GM18951 (cell line): Measurements from ENCODE around the gene CDK14.

Source experiments
- POLR2A ChIP-seq: IDR thresholded peaks from 4 replicates; pipeline ENCODE4 v1.6.1; 2011; ENCODE audit warnings: mild to moderate bottlenecking; ENCODE audit not compliant: insufficient read length, insufficient read depth; ENCODE audit errors: extremely low read depth
- in situ Hi-C: fragments of 300-500 bp; cut with MboI; formaldehyde crosslinking; loops from one replicate; pipeline ENCODE4 v1.12.0; 2022; ENCODE audit warnings: low sequenced_read_pairs, mixed read lengths, inconsistent platforms; ENCODE audit not compliant: unreplicated experiment

CDK14 gene

DNA sequence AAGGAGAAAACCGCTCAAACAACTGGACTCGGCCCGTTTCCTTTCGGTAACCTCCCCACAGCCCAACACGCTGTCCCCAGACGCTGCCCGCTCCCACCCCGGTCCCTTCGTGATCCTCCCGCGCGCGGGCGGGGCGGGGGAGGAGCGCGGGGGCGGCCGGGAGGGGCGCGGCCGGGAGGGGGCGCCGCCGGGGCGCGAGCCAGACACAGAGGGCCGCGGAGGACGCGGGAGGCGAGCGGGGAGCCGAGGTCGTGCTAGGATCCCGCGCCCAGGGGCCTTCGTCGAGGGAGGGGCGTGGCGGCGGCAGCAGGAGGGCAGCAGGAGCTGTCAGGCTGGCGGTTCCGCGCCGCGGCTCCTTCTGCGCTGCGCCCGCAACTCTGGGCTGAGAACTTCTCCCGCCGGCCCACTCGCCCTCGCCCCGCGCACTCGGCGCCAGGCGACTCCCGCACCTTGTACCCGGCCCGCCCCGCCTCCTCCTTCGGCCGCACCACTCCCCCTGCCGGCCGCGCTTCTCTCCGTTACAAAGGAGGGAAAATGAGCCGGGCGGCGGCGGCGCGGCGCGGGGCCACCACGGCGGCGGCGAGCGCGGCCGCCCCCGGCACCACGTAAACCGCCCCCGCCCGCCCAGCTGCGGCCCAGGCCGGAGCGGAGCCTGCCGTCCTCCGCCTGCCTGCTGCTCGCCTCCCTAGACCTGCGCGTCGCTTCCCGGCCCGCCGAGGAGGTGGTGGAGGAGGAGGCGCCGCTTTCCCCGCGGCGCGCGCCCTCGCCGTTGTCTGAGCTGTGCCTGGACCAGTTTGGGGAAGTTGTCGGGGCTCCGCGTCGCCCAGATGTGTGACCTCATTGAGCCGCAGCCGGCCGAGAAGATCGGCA, at the start of gene CDK14:
TSS of gene CDK14 (plus strand) at position 521 of the 870 bp plus-strand sequence. CDS start at position 828, 307 bp downstream.
- TF ChIP-seq POLR2A, result peak; percentile 48
- in situ Hi-C loops, result no loop called here

DNA sequence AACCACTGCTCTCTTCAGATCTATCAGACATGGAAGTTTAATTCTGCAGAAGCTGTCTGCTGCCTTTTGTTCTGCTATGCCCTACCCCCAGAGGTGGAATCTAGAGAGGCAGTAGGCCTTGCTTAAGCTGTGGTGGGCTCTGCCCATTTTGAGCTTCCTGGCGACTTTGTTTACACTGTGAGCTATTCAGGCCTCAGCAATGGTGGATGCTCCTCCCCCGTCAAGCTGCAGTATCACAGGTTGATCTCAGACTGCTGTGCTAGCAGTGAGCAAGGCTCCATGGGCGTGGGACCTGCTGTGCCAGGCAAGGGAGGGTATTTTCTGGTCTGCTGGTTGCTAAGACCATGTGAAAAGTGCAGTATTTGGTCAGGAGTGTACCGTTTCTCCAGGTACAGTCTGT, 45.1 kb upstream of the CDK14 start:
- in situ Hi-C loops, result no loop called here
- no peak for TF ChIP-seq POLR2A

DNA sequence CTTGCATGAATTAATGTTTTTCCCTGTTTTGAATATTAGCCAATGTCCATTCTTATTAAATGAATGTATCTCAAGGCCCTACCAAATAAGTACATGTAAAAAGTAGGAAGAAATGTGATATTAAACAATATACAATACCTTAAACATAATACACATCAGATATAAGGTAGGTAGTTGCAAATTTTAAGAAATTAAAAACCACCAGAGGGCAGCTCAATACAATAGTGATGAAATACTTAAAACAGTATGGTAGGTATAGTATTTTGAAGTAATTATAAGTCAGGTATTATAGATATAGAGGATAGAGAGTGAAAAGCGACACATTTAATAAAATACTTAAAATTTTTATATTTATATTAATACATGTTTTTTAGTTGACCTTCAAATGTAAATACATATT, 43.6 kb upstream of the CDK14 start:
- no peak for TF ChIP-seq POLR2A
- in situ Hi-C loops, result no loop called here

DNA sequence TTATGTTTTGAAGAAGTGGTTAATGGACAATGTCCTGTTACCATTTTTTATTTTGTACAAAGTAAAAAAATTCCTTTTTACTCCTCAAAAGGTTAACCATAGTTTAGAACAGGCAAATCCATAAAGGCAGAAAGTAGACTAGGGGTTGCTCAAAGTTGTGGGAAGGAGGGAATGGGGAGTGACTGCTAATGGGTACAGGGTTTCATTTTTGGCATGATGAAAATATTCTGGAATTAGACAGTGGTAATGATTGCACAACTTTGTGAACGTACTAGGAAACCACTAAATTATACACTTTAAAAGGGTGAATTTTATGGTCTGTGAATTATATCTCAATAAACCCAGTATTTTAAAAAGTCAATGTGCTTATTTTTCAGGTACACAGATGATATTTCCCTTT, 35.4 kb upstream of the CDK14 start:
- in situ Hi-C loops, result no loop called here
- TF ChIP-seq POLR2A, result no peak

DNA sequence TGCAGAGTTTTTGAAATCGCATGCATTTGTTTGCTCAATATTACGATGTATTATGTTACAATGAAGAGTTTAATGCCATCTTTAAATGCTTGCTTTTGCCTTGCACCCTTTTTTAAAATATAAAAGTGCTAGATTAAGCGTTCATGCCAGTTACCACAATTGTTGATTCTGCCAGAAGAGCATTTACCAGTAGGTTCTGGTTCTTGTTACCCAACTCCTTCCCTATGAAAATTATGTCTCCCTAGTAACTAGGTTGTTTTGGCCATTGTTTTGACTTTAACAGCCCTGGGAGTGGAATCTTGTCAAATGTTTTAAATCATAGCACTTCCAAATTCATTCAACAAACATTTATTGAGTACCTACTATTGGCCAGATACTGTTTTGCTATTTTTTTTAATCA, 32.8 kb upstream of the CDK14 start:
- no peak for TF ChIP-seq POLR2A
- in situ Hi-C loops, result no loop called here

DNA sequence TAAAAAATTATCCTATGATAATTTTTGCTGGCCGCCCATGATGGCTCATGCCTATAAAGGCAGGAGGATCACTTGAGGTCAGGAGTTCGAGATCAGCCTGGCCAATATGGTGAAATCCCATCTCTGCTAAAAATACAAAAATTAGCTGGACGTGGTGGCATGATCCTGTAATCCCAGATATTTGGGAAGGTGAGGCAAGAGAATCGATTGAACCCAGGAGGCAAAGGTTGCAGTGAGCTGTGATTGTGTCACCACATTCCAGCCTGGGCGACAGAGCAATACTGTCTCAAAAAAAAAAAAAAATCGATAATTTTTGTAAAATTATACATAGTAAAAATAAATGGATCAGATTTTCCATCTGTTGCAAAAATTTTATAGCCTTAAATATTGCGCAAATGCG, 31.7 kb upstream of the CDK14 start:
- TF ChIP-seq POLR2A, result no peak
- in situ Hi-C loops, result no loop called here

DNA sequence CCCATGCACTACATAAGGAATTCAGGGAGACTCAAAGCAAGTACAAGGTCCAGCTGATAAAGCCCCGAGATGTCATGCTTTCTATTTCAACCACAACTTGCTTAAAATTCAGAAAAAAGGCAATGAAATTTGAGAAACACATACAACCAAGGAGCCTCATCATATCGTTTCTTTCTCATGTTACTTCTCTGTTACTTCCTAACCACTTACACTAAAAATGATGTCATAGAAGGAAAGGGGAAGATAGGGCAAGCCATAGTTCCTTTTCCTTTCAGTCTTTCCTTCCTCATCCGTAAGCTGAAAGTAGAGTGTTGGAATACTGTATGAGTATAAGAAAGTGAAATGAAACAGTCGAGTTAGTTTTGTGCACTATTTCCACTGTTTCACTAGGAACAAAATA, 27.9 kb upstream of the CDK14 start:
- in situ Hi-C loops, result no loop called here
- TF ChIP-seq POLR2A, result no peak

DNA sequence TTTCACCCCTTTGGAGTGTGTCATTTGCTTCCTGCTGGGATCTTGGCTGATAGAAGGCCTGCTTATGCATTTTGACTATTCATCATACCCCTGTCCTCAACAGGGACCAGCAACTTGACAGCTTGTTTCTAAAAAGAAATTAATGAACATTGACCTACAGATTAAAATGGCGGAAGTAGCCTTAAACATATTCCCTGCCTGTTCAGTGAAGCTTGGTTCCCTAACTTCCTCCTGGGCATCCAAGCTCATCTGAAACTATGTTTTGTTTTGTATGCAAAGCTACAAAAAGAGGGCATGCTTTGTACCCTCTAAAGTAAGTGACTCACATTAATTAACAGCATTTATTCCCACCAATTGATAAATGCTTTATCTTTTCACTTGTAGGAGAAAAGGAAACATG, 26.8 kb upstream of the CDK14 start:
- in situ Hi-C loops, result no loop called here
- no peak for TF ChIP-seq POLR2A

DNA sequence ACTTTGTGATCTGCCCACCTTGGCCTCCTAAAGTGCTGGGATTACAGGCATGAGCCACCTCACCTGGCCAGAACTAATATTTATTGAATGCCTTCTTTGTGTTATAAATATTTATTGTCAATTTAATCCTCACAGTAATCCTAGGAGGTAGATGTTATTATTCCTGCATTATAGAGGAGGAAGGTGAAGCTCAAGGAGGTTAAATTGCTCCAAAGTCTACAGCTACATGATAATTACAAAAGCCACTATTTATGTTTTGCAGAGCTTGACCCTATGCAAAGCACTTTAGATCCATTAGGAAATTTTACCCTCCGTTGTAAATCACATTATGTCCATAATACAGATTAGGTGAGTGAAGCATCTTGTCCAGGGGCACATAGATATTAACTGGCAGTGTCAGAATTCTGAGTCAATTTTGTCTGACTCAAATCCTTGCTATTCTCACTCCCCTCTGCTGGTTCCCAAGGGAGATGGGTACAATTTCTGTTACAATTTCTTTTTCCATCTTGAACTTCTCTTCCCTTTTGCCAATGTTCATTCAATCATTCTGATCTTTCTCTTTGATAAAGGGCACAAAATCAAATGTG, 25.7 kb upstream of the CDK14 start:
- TF ChIP-seq POLR2A, result no peak
- in situ Hi-C loops, result no loop called here

DNA sequence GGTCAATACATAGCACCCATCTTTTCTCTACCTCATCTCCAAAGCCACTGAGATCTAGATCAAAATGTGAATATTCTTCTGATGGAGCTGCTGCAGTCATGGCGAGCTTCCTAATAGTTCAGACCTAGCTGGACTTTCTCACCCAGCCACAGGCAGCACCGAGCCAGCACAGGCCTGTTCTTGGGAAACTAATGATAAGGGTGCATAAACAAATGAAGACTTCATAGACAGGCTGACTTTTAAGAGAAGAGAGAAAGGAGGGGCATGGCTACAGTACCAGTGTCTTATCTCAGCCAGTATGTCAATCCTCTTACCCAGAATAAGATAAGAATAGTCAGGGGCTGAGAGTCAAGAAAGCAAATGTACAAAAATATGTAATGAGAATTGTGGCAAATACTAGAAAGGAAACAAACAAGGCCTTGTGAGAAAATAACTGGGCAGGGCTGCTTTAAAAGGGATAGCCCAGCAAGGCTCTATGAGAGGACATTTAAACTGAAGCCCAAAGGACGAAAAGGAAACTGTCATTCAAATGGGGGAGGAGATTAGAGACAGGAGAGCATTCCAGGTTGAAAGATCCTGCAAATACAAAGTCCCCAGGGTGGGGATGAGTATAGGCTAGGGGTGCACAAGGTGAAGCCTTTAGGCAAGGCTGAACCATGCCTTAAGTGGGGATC, 21.8 kb upstream of the CDK14 start:
- in situ Hi-C loops, result no loop called here
- no peak for TF ChIP-seq POLR2A

DNA sequence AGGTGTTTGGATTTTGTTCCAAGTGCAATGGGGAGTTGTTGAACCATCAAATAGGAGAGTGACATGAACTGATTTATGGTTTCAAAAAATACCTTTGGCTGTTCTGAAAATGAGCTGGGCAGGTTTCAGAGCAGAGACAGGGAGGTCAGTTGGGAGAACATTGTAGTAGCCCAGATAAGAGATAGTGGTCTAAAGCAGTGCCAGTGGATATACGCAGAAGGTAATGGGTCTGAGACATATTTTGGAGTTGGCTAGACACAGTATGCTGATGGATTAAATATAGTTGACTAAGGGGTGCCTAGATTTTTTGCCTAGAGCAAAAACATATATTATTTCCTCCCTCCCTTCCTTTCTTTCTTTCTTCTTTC, 21.3 kb upstream of the CDK14 start:
- no peak for TF ChIP-seq POLR2A
- in situ Hi-C loops, result no loop called here

DNA sequence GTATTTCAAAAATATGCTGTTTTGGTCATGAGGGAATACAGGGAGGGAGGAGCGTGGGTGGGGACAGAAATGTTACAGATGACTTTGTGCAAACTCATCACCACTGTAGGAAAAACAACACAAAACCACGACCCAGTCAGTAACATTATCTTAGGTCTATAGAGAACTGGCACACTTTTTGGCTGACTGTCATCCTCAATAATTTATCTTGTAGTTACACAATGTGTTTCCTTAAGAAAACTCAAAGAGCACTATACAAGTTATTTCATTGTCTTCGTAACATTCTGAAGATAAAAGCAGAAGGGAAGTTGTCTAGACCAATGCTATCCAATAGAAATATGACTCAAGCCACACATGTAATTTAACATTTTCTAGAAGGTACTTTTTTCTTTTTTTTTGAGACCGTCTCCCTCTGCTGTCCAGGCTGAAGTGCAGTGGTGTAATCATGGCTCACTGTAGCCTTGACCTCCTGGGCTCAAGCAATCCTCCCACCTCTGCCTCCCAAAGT, 16.9 kb upstream of the CDK14 start:
- TF ChIP-seq POLR2A, result no peak
- in situ Hi-C loops, result no loop called here

DNA sequence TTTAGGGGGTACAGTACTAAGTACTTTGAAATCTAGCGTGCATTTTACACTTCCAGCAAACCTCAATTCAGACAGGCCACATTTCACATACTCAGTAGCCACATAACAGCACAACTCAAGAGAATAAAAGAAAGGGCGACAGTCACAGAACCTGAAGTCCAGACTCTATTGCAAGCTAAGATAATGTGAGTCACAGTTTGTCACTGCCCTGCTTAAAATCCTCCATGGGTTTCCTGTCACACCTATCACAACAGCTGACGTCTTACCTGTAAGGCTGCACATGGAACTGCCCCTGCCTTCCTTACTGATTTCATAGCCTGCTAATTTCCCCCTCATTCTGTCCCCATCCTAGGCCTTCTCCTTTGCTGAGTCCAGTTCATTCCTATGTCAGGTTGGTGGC, 16.1 kb upstream of the CDK14 start:
- in situ Hi-C loops, result no loop called here

More for the DNA sequence above, 16.1 kb upstream of the CDK14 start:
- no peak for TF ChIP-seq POLR2A
